Caco-2 (cell line): ENCODE data around the gene DOCK9. TPM values are rescaled to one million over a fixed set of nuclear protein-coding genes. Genes with fewer than 3 reads are reported as not detected.
A peak's percentile ranks its signal among the peaks of the same experiment; 100 is the strongest.

Experiments
- BruUV-seq: library from RNA; stranded (reverse); fragments of 400-500 nt; replicated peaks from 2 replicates; lab custom pipeline; 2021; lab: Mats Ljungman, UMichigan
- CTCF ChIA-PET: fragments of 300-600 bp; sonication (Branson Sonifier 250); formaldehyde crosslinking; loops from one replicate; lab custom pipeline; 2022; ENCODE audit warnings: antibody characterized with exemption; lab: Charles Lee
- POLR2A ChIA-PET: fragments of 300-600 bp; sonication (Branson Sonifier 250); formaldehyde crosslinking; loops from one replicate; lab custom pipeline; 2022; ENCODE audit warnings: antibody characterized with exemption; lab: Charles Lee
- DNase-seq, 2 experiments: peaks; one replicate each; pipeline versions ENCODE4 v3.0.0 to v3.0.0-alpha.2; 2020 to 2022
- H3K27me3 ChIP-seq: replicated peaks from 2 replicates; pipeline ENCODE4 v1.6.0; 2011; ENCODE audit warnings: low read length; ENCODE audit not compliant: control insufficient read depth, insufficient read depth
- H3K36me3 ChIP-seq: 2 replicates; pipeline ENCODE4 v1.5.1; 2011; ENCODE audit warnings: low read length; ENCODE audit not compliant: control insufficient read depth, insufficient read depth
- H3K4me1 ChIP-seq: fragments of 250-450 bp; sonication (Bioruptor Pico); 2 replicates; pipeline ENCODE4 v1.5.1; 2020; ENCODE audit warnings: mild to moderate bottlenecking
- H3K4me3 ChIP-seq: 2 replicates; pipeline ENCODE4 v1.5.1; 2011; ENCODE audit warnings: low read depth, mild to moderate bottlenecking, control low read depth, low read length
- H3K9me3 ChIP-seq: fragments of 250-450 bp; sonication (Bioruptor Pico); 2 replicates; pipeline ENCODE4 v1.5.1; 2020; ENCODE audit warnings: mild to moderate bottlenecking, moderate library complexity
- H3K27ac Mint-ChIP-seq: one replicate; pipeline ENCODE4 v1.8.0; 2022; ENCODE audit warnings: mixed read lengths; ENCODE audit not compliant: unreplicated experiment
- H3K27me3 Mint-ChIP-seq: one replicate; pipeline ENCODE4 v1.8.0; 2022; ENCODE audit warnings: mixed read lengths; ENCODE audit not compliant: insufficient read depth, unreplicated experiment
- H3K36me3 Mint-ChIP-seq: one replicate; pipeline ENCODE4 v1.8.0; 2022; ENCODE audit warnings: mild to moderate bottlenecking, mixed read lengths; ENCODE audit not compliant: insufficient read depth, unreplicated experiment
- H3K4me1 Mint-ChIP-seq: one replicate; pipeline ENCODE4 v1.8.0; 2022; ENCODE audit warnings: low read depth, mixed read lengths; ENCODE audit not compliant: unreplicated experiment
- H3K4me3 Mint-ChIP-seq: one replicate; pipeline ENCODE4 v1.8.0; 2022; ENCODE audit warnings: mild to moderate bottlenecking, moderate library complexity, mixed read lengths; ENCODE audit not compliant: unreplicated experiment
- H3K9me3 Mint-ChIP-seq: one replicate; pipeline ENCODE4 v1.8.0; 2022; ENCODE audit warnings: mixed read lengths; ENCODE audit not compliant: unreplicated experiment
- intact Hi-C: fragments of 100-400 bp; cut with micrococcal nuclease; formaldehyde crosslinking; loops from one replicate; pipeline ENCODE4 v1.10.0; 2022; ENCODE audit not compliant: unreplicated experiment
- total RNA-seq: library from RNA; stranded (reverse); gene quantifications from 2 replicates; pipeline ENCODE4 v1.2.3, GENCODE V29; 2022
- TF ChIP-seq, protein P1 (sequence below), 2 experiments: fragments of 200-600 bp in 1 of 2; IDR thresholded peaks; 1 replicate in 1 of 2; 2 replicates in 1 of 2; pipeline versions ENCODE4 v1.5.1 to v1.8.0; 2011 to 2022; ENCODE audit warnings: antibody characterized with exemption in 1 of 2, control low read depth in 1 of 2, inconsistent platforms in 1 of 2, low read depth in 1 of 2, low read length in 1 of 2, mild to moderate bottlenecking in 1 of 2, moderate library complexity in 1 of 2; ENCODE audit not compliant: insufficient read depth in 1 of 2, severe bottlenecking in 1 of 2, unreplicated experiment in 1 of 2

Gene DOCK9
- total RNA-seq, 1 experiment from 2014 or later: 260 TPM

DNA sequence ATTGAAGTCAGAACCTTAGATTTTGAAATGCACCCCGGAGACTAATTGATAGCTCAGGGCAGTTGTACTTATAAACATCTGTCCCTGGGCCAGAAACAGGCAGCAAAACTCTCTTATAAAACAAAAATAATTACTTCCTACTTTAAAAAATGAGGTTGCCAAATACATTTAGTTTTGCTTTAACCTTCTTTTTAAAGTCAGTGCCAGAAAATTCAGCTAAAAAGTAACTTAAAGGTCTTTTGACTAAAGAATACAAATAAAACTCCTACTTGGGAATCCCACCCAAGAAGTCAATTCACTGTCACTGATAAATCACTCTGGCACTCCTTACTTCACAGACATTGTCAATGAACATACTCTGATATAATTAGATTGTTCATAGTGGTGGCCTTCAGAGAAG lies 60.7 kb downstream of the DOCK9 start:
- TF ChIP-seq, protein P1, sequence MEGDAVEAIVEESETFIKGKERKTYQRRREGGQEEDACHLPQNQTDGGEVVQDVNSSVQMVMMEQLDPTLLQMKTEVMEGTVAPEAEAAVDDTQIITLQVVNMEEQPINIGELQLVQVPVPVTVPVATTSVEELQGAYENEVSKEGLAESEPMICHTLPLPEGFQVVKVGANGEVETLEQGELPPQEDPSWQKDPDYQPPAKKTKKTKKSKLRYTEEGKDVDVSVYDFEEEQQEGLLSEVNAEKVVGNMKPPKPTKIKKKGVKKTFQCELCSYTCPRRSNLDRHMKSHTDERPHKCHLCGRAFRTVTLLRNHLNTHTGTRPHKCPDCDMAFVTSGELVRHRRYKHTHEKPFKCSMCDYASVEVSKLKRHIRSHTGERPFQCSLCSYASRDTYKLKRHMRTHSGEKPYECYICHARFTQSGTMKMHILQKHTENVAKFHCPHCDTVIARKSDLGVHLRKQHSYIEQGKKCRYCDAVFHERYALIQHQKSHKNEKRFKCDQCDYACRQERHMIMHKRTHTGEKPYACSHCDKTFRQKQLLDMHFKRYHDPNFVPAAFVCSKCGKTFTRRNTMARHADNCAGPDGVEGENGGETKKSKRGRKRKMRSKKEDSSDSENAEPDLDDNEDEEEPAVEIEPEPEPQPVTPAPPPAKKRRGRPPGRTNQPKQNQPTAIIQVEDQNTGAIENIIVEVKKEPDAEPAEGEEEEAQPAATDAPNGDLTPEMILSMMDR (IDR thresholded peaks at IDR 0.05; ENCODE audit: insufficient read depth in 1 of 2, low read depth in 1 of 2, low read length in 1 of 2, severe bottlenecking in 1 of 2, unreplicated experiment in 1 of 2): no peak
- Mint-ChIP-seq H3K4me3 (no peak overlapping the region), H3K4me1 (peaks cover 7% of the 10 kb centered on the region), H3K27ac (no peak overlapping the region), H3K27me3 (no peaks in the 10 kb centered on the region), H3K9me3 (no peaks in the 10 kb centered on the region), H3K36me3 (peaks cover 81% of the 10 kb centered on the region)
- intact Hi-C loops: no loop called here
- H3K4me3 ChIP-seq: no peak overlapping the region
- POLR2A ChIA-PET: no interaction called here
- no TSS peak for BruUV-seq
- CTCF ChIA-PET: no interaction called here
- no peaks in the 10 kb centered on the region for H3K27me3 ChIP-seq
- no peak for DNase-seq
- 0 out of 2 replicates have a peak, but pooled peaks cover 4% of the 10 kb centered on the region for H3K4me1 ChIP-seq
- H3K36me3 ChIP-seq: peaks cover 2% of the 10 kb centered on the region
- no peaks in the 10 kb centered on the region for H3K9me3 ChIP-seq

DNA sequence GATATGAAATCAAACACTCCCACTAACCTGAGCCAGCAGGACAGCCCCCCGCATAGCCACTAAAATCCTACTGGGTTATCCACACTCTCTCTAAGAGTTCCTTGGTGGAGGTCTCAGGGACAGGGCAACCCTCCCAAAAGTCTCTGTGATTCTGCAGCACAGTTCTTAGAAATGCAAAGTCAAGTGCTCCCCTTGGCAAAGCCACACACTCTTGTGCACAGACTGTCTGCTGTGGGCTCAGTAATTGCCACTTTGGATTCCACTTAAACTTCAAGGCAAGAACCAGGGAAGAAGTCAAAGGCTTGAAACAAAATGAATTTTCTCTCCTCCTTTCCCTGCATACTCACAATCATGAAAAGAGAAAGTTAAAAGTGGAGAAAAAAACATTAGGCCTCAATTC lies 61.5 kb downstream of the DOCK9 start:
- peaks cover 3% of the 10 kb centered on the region for H3K4me1 Mint-ChIP-seq
- CTCF ChIA-PET: no interaction called here
- Histone ChIP-seq H3K36me3 (no peaks in the 10 kb centered on the region; the same call in none of the 2 replicates), H3K4me1 (0 out of 2 replicates have a peak, but pooled peaks cover 4% of the 10 kb centered on the region), H3K27me3 (no peaks in the 10 kb centered on the region), H3K4me3 (no peak overlapping the region), H3K9me3 (no peaks in the 10 kb centered on the region)
- no peak for DNase-seq
- H3K36me3 Mint-ChIP-seq: peaks cover 74% of the 10 kb centered on the region
- no peaks in the 10 kb centered on the region for H3K27me3 Mint-ChIP-seq
- no TSS peak for BruUV-seq
- intact Hi-C loops: no loop called here
- POLR2A ChIA-PET: no interaction called here
- TF ChIP-seq, protein P1 (IDR thresholded peaks at IDR 0.05; ENCODE audit: insufficient read depth in 1 of 2, low read depth in 1 of 2, low read length in 1 of 2, severe bottlenecking in 1 of 2, unreplicated experiment in 1 of 2): no peak
- no peak overlapping the region for H3K4me3 Mint-ChIP-seq
- H3K9me3 Mint-ChIP-seq: no peaks in the 10 kb centered on the region
- no peak overlapping the region for H3K27ac Mint-ChIP-seq

DNA sequence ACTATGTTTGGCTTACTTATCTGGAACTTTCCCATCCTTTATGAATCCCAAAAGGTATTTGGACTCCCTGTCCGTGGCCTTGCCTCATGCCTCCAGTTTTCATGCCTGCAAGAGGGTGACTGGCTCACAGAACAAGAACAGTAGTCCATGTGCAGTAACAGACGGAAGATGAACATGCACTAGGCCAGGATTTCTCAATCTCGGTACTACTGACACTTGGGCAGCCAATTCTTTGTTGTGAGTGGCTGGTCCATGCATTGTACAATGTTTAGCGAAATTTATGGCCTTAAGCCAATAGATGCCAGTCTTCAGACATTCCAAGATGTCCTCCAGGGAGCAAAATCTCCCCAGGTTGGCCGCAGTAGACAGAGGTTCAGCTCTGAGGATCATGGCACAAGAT lies 61.9 kb downstream of the DOCK9 start:
- intact Hi-C loops: no loop called here
- ChIA-PET POLR2A (no interaction called here), CTCF (no interaction called here)
- no peak for DNase-seq
- Histone ChIP-seq H3K9me3 (no peaks in the 10 kb centered on the region), H3K4me1 (0 out of 2 replicates have a peak, but pooled peaks cover 4% of the 10 kb centered on the region), H3K4me3 (no peak overlapping the region), H3K27me3 (no peaks in the 10 kb centered on the region), H3K36me3 (no peaks in the 10 kb centered on the region; the same call in 1 of the 2 replicates)
- Mint-ChIP-seq H3K36me3 (peaks cover 70% of the 10 kb centered on the region), H3K4me1 (peaks cover 2% of the 10 kb centered on the region), H3K27me3 (no peaks in the 10 kb centered on the region), H3K4me3 (no peak overlapping the region), H3K27ac (peak overlapping the region; percentile 16), H3K9me3 (no peaks in the 10 kb centered on the region)
- no TSS peak for BruUV-seq
- TF ChIP-seq, protein P1 (IDR thresholded peaks at IDR 0.05; ENCODE audit: insufficient read depth in 1 of 2, low read depth in 1 of 2, low read length in 1 of 2, severe bottlenecking in 1 of 2, unreplicated experiment in 1 of 2): no peak
